HEK293 (cell line): ENCODE measurements around the gene IL12RB1.

ENCODE experiments used
- HOXC10 ChIP-seq: sonication (generic); formaldehyde crosslinking; IDR thresholded peaks from 2 replicates; pipeline ENCODE4 v1.8.1; 2023; ENCODE audit warnings: mild to moderate bottlenecking, missing genetic modification reagents
- MYNN ChIP-seq: fragments of 450-650 bp; formaldehyde crosslinking; IDR thresholded peaks from 2 replicates; pipeline ENCODE4 v1.5.1; 2016; ENCODE audit warnings: missing biosample characterization, missing genetic modification characterization, borderline replicate concordance
- OSR2 ChIP-seq: fragments of 450-650 bp; formaldehyde crosslinking; IDR thresholded peaks from 2 replicates; pipeline ENCODE4 v1.5.1; 2016; ENCODE audit warnings: missing biosample characterization, missing genetic modification characterization
- PRDM2 ChIP-seq: fragments of 450-650 bp; formaldehyde crosslinking; IDR thresholded peaks from 2 replicates; pipeline ENCODE4 v1.5.1; 2016; ENCODE audit warnings: missing biosample characterization, missing genetic modification characterization, borderline replicate concordance
- SALL2 ChIP-seq: fragments of 450-650 bp; formaldehyde crosslinking; IDR thresholded peaks from 2 replicates; pipeline ENCODE4 v1.5.0; 2017; ENCODE audit warnings: missing biosample characterization, mild to moderate bottlenecking, missing genetic modification characterization, borderline replicate concordance
- ZBTB44 ChIP-seq: fragments of 450-650 bp; IDR thresholded peaks from 2 replicates; pipeline ENCODE4 v1.5.1; 2018; ENCODE audit warnings: missing biosample characterization, mild to moderate bottlenecking, missing genetic modification characterization
- ZNF146 ChIP-seq: fragments of 450-650 bp; formaldehyde crosslinking; IDR thresholded peaks from 2 replicates; pipeline ENCODE4 v1.5.1; 2016; ENCODE audit warnings: missing biosample characterization, missing genetic modification characterization
- ZNF248 ChIP-seq: fragments of 450-650 bp; formaldehyde crosslinking; IDR thresholded peaks from 2 replicates; pipeline ENCODE4 v1.5.1; 2017; ENCODE audit warnings: missing biosample characterization, missing genetic modification characterization
- ZNF274 ChIP-seq, 2 experiments: fragments of 200-500 bp in 1 of 2; fragments of 450-650 bp in 1 of 2; sonication (Bioruptor generic) in 1 of 2; formaldehyde crosslinking in 1 of 2; IDR thresholded peaks; 2 replicates each; pipeline versions ENCODE4 v1.5.1 to v1.6.1; 2014 to 2016; ENCODE audit warnings: borderline replicate concordance in 1 of 2, inconsistent platforms in 1 of 2, low read length in 1 of 2, missing biosample characterization in 1 of 2, missing genetic modification characterization in 1 of 2
- ZNF280C ChIP-seq: fragments of 450-650 bp; formaldehyde crosslinking; IDR thresholded peaks from 2 replicates; pipeline ENCODE4 v1.5.1; 2016; ENCODE audit warnings: missing biosample characterization, missing genetic modification characterization
- ZNF324 ChIP-seq: fragments of 450-650 bp; formaldehyde crosslinking; IDR thresholded peaks from 2 replicates; pipeline ENCODE4 v1.5.1; 2016; ENCODE audit warnings: missing biosample characterization, missing genetic modification characterization
- ZNF354C ChIP-seq: fragments of 450-650 bp; formaldehyde crosslinking; IDR thresholded peaks from 2 replicates; pipeline ENCODE4 v1.5.1; 2016; ENCODE audit warnings: missing biosample characterization, missing genetic modification characterization, low read depth, borderline replicate concordance
- ZNF433 ChIP-seq: fragments of 450-650 bp; formaldehyde crosslinking; IDR thresholded peaks from 2 replicates; pipeline ENCODE4 v1.5.1; 2016; ENCODE audit warnings: missing biosample characterization, missing genetic modification characterization, low read depth
- ZNF701 ChIP-seq: fragments of 450-650 bp; formaldehyde crosslinking; IDR thresholded peaks from 2 replicates; pipeline ENCODE4 v1.5.1; 2016; ENCODE audit warnings: missing biosample characterization, missing genetic modification characterization
- ZSCAN23 ChIP-seq: fragments of 450-650 bp; formaldehyde crosslinking; IDR thresholded peaks from 2 replicates; pipeline ENCODE4 v1.5.1; 2016; ENCODE audit warnings: missing biosample characterization, missing genetic modification characterization
- ZSCAN30 ChIP-seq: fragments of 450-650 bp; IDR thresholded peaks from 2 replicates; pipeline ENCODE4 v1.5.1; 2018; ENCODE audit warnings: missing biosample characterization, mild to moderate bottlenecking, missing genetic modification characterization, moderate library complexity
- ZSCAN4 ChIP-seq: fragments of 450-650 bp; formaldehyde crosslinking; IDR thresholded peaks from 2 replicates; pipeline ENCODE4 v1.5.1; 2017; ENCODE audit warnings: missing biosample characterization, missing genetic modification characterization
- TF ChIP-seq, protein P1 (sequence below): fragments of 450-650 bp; formaldehyde crosslinking; IDR thresholded peaks from 2 replicates; pipeline ENCODE4 v1.5.1; 2017; ENCODE audit warnings: missing biosample characterization, missing genetic modification characterization
- TF ChIP-seq, protein P2 (sequence below): fragments of 450-650 bp; formaldehyde crosslinking; IDR thresholded peaks from 2 replicates; pipeline ENCODE4 v1.5.1; 2016; ENCODE audit warnings: missing biosample characterization, missing genetic modification characterization

Gene IL12RB1

GRCh38 chr19:18109733-18110608 is 23.2 kb upstream of the IL12RB1 start (continued):
- TF ChIP-seq, protein P1, sequence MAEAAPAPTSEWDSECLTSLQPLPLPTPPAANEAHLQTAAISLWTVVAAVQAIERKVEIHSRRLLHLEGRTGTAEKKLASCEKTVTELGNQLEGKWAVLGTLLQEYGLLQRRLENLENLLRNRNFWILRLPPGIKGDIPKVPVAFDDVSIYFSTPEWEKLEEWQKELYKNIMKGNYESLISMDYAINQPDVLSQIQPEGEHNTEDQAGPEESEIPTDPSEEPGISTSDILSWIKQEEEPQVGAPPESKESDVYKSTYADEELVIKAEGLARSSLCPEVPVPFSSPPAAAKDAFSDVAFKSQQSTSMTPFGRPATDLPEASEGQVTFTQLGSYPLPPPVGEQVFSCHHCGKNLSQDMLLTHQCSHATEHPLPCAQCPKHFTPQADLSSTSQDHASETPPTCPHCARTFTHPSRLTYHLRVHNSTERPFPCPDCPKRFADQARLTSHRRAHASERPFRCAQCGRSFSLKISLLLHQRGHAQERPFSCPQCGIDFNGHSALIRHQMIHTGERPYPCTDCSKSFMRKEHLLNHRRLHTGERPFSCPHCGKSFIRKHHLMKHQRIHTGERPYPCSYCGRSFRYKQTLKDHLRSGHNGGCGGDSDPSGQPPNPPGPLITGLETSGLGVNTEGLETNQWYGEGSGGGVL, result no peak
- TF ChIP-seq ZBTB44 (tag by site-specific recombination) (no peak), ZSCAN30 (tag by site-specific recombination) (peak; percentile 62; the same call in 1 of the 2 replicates), OSR2 (tag by site-specific recombination) (no peak), ZSCAN23 (tag by site-specific recombination) (no peak), PRDM2 (tag by site-specific recombination) (no peak), ZNF701 (tag by site-specific recombination) (no peak), ZNF433 (tag by site-specific recombination) (no peak), ZNF248 (no peak), HOXC10 (CRISPR knock-in tag) (no peak), ZNF280C (tag by site-specific recombination) (no peak), MYNN (no peak), ZNF274 (IDR thresholded peaks at IDR 0.05; ENCODE audit: low read length) (no peak), ZNF274 (tag by site-specific recombination; IDR thresholded peaks at IDR 0.05; ENCODE audit: borderline replicate concordance) (no peak), SALL2 (no peak), ZNF324 (no peak), ZNF146 (tag by site-specific recombination) (no peak), ZSCAN4 (tag by site-specific recombination) (no peak), ZNF354C (tag by site-specific recombination) (no peak)
- TF ChIP-seq, protein P2, sequence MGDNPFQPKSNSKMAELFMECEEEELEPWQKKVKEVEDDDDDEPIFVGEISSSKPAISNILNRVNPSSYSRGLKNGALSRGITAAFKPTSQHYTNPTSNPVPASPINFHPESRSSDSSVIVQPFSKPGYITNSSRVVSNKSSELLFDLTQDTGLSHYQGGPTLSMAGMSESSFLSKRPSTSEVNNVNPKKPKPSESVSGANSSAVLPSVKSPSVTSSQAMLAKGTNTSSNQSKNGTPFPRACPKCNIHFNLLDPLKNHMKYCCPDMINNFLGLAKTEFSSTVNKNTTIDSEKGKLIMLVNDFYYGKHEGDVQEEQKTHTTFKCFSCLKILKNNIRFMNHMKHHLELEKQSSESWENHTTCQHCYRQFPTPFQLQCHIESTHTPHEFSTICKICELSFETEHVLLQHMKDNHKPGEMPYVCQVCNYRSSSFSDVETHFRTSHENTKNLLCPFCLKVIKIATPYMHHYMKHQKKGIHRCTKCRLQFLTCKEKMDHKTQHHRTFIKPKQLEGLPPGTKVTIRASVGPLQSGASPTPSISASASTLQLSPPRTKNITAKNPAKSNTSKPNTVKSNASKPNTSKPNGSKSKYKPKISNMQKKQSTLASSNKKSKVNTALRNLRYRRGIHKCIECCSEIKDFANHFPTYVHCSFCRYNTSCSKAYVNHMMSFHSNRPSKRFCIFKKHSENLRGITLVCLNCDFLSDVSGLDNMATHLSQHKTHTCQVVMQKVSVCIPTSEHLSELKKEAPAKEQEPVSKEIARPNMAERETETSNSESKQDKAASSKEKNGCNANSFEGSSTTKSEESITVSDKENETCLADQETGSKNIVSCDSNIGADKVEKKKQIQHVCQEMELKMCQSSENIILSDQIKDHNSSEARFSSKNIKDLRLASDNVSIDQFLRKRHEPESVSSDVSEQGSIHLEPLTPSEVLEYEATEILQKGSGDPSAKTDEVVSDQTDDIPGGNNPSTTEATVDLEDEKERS, result no peak
